Panc1 (cell line): ENCODE data around the gene IER5L. TPM values are rescaled to one million over a fixed set of nuclear protein-coding genes. Genes with fewer than 3 reads are reported as not detected.

Experiments used
- ATAC-seq: fragments of 200-7000 bp; cut with Tn5 transposase; 2 replicates; pipeline ENCODE4 v1.9.1; 2020; ENCODE audit warnings: mild to moderate bottlenecking, moderate library complexity
- BruUV-seq: library from RNA; stranded (reverse); fragments of 400-500 nt; replicated peaks from 2 replicates; lab custom pipeline; 2021; lab: Mats Ljungman, UMichigan
- CTCF ChIA-PET: fragments of 300-600 bp; sonication (Branson Sonifier 250); formaldehyde crosslinking; loops from one replicate; lab custom pipeline; 2022; ENCODE audit warnings: antibody characterized with exemption; lab: Charles Lee
- POLR2A ChIA-PET: fragments of 300-600 bp; sonication (Branson Sonifier 250); formaldehyde crosslinking; loops from one replicate; lab custom pipeline; 2022; ENCODE audit warnings: antibody characterized with exemption; lab: Charles Lee
- DNase-seq: peaks from one replicate; pipeline ENCODE4 v3.0.0-alpha.2; 2010; ENCODE audit warnings: low read depth, low spot score
- H3K27ac ChIP-seq: 2 replicates; pipeline ENCODE4 v1.5.1; 2011; ENCODE audit warnings: mild to moderate bottlenecking, low read length, inconsistent platforms
- H3K27me3 ChIP-seq: fragments of 200-500 bp; sonication (Bioruptor generic); 2 replicates; pipeline ENCODE4 v1.6.0; 2014; ENCODE audit warnings: low read length, inconsistent platforms; ENCODE audit not compliant: control insufficient read depth, insufficient read depth
- H3K36me3 ChIP-seq: fragments of 200-500 bp; sonication (Bioruptor generic); 2 replicates; pipeline ENCODE4 v1.5.1; 2014; ENCODE audit warnings: inconsistent platforms, mild to moderate bottlenecking, low read length, moderate library complexity; ENCODE audit not compliant: control insufficient read depth, insufficient read depth
- H3K4me1 ChIP-seq: 2 replicates; pipeline ENCODE4 v1.5.1; 2011; ENCODE audit warnings: inconsistent platforms, mild to moderate bottlenecking, low read length, moderate library complexity; ENCODE audit not compliant: control insufficient read depth, insufficient read depth
- H3K4me3 ChIP-seq, 2 experiments: 2 replicates each; pipeline ENCODE4 v1.5.1; 2011 to 2012; ENCODE audit warnings: low read depth in 2 of 2, low read length in 2 of 2, mild to moderate bottlenecking in 2 of 2, inconsistent platforms in 1 of 2, moderate library complexity in 1 of 2
- H3K9me3 ChIP-seq: fragments of 200-500 bp; sonication (Bioruptor generic); 2 replicates; pipeline ENCODE4 v1.5.1; 2014; ENCODE audit warnings: low read depth, mild to moderate bottlenecking, inconsistent platforms, low read length, moderate library complexity; ENCODE audit not compliant: control insufficient read depth, insufficient read depth
- CTCF ChIP-seq: fragments of 450-650 bp; IDR thresholded peaks from 2 replicates; pipeline ENCODE4 v1.5.1; 2017; ENCODE audit warnings: mild to moderate bottlenecking
- POLR2AphosphoS5 ChIP-seq: IDR thresholded peaks from 2 replicates; pipeline ENCODE4 v1.6.1; 2012; ENCODE audit warnings: mild to moderate bottlenecking, low read depth, low read length, moderate library complexity
- REST ChIP-seq, 2 experiments: IDR thresholded peaks; 2 replicates each; pipeline ENCODE4 v1.6.1; 2011 to 2012; ENCODE audit warnings: low read depth in 2 of 2, control low read depth in 1 of 2, low read length in 1 of 2, mild to moderate bottlenecking in 1 of 2, moderate library complexity in 1 of 2; ENCODE audit not compliant: insufficient read depth in 1 of 2
- SIN3A ChIP-seq: IDR thresholded peaks from 2 replicates; pipeline ENCODE4 v1.6.1; 2012; ENCODE audit warnings: low read depth, mild to moderate bottlenecking, low read length, moderate library complexity, borderline replicate concordance; ENCODE audit not compliant: insufficient read depth
- TCF7L2 ChIP-seq: IDR thresholded peaks from 2 replicates; pipeline ENCODE4 v1.6.1; 2011; ENCODE audit warnings: mild to moderate bottlenecking, low read depth, low read length, inconsistent platforms
- in situ Hi-C: cut with HindIII; loops from 2 replicates; pipeline ENCODE4 v1.10.0; 2016; ENCODE audit warnings: low sequenced_read_pairs, low pct_unique_long_range_greater_than_20kb
- intact Hi-C: fragments of 100-400 bp; cut with micrococcal nuclease; formaldehyde crosslinking; loops from one replicate; pipeline ENCODE4 v1.10.0; 2022; ENCODE audit not compliant: unreplicated experiment
- total RNA-seq: library from RNA; stranded (reverse); gene quantifications from one replicate; pipeline ENCODE4 v1.2.1, GENCODE V29; 2021; ENCODE audit not compliant: unreplicated experiment

IER5L gene
- total RNA-seq, 1 experiment from 2014 or later: 44.6 TPM

- ChIA-PET POLR2A (interaction anchor here (0.6 kb wide), 1 partner anchor 222 kb away, joined by 4 read pairs; no protein-coding TSS in a partner anchor), CTCF (interaction anchor here (0.6 kb wide), 1 partner anchor 321 kb away, joined by 6 read pairs; no protein-coding TSS in a partner anchor)
- TF ChIP-seq CTCF (no peak), TCF7L2 (no peak), REST (IDR thresholded peaks at IDR 0.05; ENCODE audit: insufficient read depth in 1 of 2, low read depth in 2 of 2, low read length in 1 of 2) (no peak), SIN3A (no peak), POLR2AphosphoS5 (no peak)
- Histone ChIP-seq H3K9me3 (no peaks in the 10 kb centered on the region), H3K36me3 (no peaks in the 10 kb centered on the region), H3K4me1 (peaks cover 11% of the 10 kb centered on the region), H3K4me3 (no peak overlapping the region), H3K27ac (no peak overlapping the region), H3K27me3 (no peaks in the 10 kb centered on the region)
- intact Hi-C loops: no loop called here
- BruUV-seq: no TSS peak
- in situ Hi-C loops: no loop called here
- ATAC-seq (no peak), DNase-seq (no peak)
Observed at GRCh38 chr9:129145841-129146292, 32.2 kb downstream of the IER5L start.

GRCh38 chr9:129145316-129145715 lies 32.7 kb downstream of the IER5L start:
- intact Hi-C loops (no loop called here), in situ Hi-C loops (no loop called here)
- no peak for DNase-seq
- no peaks in the 10 kb centered on the region for H3K27me3 ChIP-seq
- CTCF ChIA-PET: no interaction called here
- POLR2A ChIA-PET: no interaction called here
- ATAC-seq: no peak
- no peak overlapping the region for H3K27ac ChIP-seq
- no peaks in the 10 kb centered on the region for H3K9me3 ChIP-seq
- TF ChIP-seq SIN3A (no peak), POLR2AphosphoS5 (no peak), TCF7L2 (no peak), REST (IDR thresholded peaks at IDR 0.05; ENCODE audit: insufficient read depth in 1 of 2, low read depth in 2 of 2, low read length in 1 of 2) (no peak), CTCF (no peak)
- no peak overlapping the region for H3K4me3 ChIP-seq
- H3K36me3 ChIP-seq: no peaks in the 10 kb centered on the region
- BruUV-seq: no TSS peak
- peaks cover 15% of the 10 kb centered on the region for H3K4me1 ChIP-seq
